DMS114 treated with DMSO at 0.1 percent for 48 hours (cell line): ENCODE data around the gene NANOG.
"Not testable (repeated sequence)": the region's sequence is repeated elsewhere in the genome, so short reads cannot be mapped to it uniquely, and the experiment has no call there.

Experiments
- DNase-seq: peaks from one replicate; lab custom pipeline; 2025; ENCODE audit not compliant: unreplicated experiment; lab: John Stamatoyannopoulos, UW

Gene NANOG

DNA sequence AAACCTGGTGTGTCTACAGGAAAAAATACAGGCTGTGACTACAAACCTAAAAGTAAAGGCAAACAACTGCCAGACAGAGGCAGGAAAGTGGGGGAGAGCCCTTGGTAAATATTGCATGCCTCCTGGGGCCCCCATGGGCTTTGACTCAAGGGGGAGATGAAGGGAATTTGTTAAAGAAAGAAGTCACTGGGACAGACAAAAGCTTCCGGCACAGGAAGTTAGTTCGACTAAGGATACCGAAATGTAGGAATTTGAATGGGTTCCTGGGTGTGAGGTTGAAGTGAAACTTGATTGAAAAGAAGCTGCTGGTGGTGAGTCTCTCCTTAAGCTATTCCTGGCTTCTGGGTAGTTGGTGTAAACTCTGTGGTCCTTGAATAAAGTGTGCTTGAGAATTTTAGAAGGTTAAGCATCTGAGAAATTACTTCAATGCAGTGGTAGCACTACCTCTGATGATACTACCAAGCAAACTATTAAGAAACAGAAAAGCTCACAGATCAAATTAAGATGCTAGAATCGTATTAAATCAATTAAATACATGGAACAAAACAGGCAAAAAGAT is 9.6 kb downstream of the NANOG start:
- DNase-seq = not testable (repeated sequence)

DNA sequence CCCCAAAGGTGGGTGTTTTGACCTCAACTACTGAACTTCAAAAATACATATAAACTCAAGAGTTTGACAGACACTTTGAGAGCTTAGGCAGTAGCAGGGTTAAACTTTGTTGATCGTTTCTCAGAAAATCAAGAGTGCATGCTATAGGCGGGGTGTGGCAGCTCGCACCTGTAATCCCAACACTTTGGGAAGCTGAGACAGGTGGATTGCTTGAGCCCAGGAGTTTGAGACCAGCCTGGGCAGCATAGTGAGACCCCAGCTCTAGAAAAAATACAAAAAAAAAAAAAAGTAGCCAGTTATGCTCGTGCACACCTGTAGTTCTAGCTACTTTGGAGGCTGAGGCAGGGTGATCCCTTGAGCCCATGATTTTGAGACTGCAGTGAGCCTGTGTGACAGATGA is 12.3 kb downstream of the NANOG start:
- no peak for DNase-seq

DNA sequence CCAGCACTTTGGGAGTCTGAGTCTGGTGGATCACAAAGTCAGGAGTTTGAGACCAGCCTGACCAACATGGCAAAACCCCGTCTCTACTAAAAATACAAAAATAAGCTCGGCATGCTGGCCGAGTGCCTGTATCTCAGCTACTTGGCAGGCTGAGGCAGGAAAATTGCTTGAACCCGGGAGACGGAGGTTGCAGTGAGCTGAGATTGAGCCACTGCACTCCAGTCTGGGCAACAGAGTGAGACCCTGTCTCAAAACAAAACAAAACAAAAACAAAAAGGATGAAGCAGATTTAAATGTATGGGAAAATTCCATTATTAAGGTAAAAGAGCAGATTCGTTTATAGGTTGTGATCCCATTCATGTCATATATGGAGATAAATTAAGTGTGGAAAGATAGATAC is 17.1 kb downstream of the NANOG start:
- not testable (repeated sequence) for DNase-seq

DNA sequence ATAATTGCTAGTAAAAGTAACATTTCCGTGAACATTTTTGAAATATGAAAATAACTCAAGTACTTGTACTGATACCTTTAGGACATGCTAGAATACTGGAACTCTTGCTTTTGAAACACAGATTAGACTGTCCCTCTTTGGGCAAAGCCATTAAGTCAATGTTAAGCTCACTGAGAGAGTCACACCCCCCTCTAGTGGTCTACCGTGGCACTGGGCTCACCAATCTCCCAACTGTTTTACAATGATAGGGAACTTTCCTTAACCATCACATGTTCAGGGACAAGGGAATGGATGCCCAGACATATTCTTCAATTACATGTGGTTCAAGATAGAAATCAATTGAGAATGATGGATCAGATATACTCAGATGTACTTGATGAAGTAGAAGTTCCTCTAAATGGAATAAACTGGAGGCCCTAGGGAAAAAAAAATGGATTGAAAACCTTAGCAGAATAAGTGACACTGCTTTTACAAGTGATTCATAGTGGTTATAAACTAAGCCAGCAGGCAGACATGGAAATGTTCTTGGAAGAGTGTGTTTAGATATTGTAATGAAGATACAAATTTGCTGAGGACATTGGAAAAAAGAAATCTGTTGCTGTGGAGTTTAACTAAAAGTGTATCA is 17.8 kb downstream of the NANOG start:
- DNase-seq = peak; percentile 72

DNA sequence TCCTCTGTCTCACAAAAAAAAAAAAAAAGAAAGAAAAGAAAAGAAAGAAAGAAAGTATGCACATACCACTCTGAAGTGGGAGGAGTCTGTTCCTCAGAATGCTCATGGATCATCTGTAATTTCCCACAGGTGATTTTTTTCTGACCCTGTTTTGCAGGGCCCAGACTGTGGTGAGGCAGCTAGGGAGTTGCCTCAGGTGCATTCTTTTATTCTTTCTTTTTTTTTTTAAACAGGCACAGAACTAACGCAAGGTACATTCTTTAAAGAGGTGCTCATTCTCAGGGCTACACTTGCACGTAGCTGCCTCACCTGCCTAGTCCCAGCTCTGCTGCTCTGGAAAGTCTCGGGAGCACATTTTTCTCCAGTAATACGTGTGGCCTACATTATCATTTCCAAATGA is 36.6 kb downstream of the NANOG start:
- DNase-seq = not testable (repeated sequence)

DNA sequence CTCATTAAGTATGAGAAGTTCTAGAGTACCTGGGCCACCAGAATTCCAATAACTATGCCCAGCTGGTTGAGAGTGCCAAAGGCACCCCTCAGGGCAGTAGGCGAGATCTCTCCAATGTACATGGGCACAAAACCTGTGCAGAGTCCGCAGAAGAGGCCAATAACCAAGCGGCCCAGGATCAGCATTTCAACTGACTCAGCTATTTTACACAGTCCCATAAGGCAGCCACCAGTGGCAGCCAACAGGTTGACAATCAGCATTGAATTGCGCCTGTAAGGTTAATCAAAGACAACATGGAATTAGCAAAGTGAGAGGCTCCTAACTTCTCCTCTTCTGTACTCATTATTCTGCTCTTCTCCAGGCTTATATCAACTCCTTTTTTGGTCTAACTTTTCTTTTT is 40.5 kb downstream of the NANOG start:
- not testable (repeated sequence) for DNase-seq

DNA sequence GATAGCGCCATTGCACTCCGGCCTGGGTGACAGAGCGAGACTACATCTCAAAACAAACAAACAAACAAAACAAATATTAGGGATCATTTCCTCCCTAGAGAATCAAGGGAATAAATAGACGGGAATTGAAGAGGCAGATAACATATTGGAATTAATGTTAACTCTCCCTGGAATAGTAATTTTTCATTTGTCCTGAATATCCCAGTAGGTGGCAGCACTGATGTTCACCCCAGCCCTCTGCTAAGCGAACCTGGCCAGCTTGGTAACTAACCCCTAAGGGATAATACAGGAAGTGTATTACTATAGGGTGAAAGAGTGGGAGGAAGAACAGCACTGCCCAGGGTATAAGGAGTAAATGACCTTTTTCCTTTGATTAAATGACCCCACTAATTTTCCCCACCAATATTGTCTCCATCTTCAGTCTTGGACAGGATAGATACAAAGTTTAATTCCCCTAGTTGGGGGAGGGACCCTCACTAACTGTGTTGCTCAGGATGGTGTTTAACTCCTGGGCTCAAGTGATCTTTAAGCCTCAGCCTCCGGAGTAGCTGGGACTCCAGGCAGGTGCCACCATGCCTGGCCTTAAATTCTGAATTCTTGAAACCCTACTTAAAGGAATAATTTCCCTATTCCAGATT is 43.0 kb downstream of the NANOG start:
- peak; percentile 19 for DNase-seq

DNA sequence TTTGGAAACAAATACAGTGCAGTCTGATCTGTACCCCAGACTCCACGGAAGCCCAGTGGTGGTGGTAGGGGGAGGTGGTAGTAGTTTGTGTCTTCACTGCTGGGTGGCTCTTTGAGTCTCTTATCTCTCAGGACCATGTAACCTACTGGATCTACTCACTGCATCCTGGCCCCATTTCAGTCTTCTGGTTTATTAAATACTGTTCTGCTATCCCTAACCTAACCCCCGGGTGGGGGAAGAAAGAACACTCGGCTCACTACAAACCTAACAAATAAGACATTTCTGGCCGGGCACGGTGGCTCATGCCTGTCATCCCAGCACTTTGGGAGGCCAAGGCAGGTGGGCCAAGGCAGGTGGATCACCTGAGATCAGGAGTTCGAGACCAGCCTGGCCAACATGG is 44.0 kb downstream of the NANOG start:
- DNase-seq = not testable (repeated sequence)

DNA sequence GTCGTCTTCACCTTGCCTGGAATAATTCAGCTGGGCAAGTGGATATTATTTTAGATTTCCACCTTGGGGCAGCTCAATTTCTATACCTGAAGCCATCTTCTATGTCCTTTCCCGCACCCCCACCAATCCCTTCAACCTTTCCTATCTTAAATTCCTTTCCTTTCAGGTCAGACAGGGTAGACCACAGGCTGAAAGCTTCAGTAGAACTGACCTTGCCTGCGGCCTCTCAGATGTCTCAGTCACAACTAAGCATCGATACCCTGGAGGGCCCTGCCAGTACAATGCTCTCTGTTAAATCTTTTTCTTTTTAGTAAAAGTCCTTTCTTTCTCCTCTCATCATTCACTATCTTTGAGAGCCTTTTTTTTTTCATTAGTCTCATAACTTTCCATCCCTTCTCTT is 44.6 kb downstream of the NANOG start:
- DNase-seq = no peak

DNA sequence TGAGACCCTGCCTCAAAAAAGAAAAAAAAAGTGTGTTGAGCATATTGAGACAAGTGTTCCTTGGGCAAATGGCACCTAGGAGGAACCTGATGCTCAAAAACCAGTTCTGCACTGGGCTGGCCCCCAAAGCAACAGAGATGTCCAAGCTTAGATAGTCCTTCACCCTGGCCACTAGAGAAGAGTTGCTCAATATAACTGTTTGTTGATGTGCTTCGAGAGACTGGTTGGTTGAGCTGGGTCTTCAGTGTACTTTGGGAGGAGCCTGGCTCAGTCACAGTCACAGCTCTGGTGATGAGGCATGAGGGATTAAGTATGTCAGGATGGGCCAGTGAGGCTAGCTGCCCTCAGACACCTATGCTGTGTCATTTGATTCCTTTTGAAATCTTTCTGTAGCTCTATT is 45.5 kb downstream of the NANOG start:
- DNase-seq = no peak

DNA sequence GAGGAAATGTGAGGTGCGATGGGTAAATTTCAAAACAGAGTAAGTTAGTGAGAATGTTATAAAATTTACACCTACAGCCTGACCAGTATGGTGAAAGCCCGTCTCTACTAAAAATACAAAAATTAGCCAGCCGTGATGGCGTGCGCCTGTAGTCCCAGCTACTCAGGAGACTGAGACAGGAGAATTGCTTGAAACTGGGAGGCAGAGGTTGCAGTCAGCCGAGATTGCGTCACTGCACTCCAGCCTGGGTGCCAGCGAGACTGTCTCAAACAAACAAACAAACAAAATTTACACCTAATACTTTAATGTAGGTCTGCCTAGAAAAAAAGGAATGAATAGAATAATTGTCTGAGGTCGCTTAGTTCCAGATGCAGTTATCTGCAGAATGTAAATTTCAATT is 45.9 kb downstream of the NANOG start:
- no peak for DNase-seq

DNA sequence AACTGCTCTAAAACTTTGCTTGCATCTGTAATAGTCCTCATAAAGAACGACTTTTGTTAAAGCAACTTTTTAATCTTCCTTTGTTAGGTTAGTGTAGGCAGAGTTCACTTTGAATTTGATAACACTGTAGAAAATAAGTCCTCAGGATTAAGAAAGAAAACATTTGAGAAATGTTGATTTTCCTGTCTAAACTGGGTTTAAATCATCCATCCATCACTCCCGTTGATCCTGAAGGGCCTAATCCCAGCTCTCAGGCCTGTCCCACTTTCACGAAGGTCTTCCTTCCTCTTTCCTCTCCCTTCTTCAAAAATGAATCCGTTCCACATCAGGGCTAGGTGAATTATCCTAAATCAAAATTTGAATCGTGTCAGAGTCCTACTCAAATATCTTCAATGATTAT is 46.6 kb downstream of the NANOG start:
- DNase-seq = no peak

DNA sequence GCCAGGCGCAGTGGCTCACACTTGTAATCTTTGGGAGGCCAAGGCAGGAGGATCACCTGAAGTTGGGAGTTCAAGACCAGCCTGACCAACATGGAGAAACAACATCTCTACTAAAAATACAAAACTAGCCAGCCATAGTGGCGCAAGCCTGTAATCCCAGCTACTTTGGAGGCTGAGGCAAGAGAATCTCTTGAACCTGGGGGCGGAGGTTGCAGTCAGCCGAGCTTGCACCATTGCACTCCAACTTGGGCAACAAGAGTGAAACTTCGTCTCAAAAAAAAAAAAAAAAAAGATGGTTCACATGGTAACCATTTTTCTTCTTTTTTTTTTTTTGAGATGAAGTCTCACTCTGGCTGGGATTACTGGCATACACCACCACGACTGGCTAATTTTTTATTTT is 48.2 kb downstream of the NANOG start:
- no peak for DNase-seq

DNA sequence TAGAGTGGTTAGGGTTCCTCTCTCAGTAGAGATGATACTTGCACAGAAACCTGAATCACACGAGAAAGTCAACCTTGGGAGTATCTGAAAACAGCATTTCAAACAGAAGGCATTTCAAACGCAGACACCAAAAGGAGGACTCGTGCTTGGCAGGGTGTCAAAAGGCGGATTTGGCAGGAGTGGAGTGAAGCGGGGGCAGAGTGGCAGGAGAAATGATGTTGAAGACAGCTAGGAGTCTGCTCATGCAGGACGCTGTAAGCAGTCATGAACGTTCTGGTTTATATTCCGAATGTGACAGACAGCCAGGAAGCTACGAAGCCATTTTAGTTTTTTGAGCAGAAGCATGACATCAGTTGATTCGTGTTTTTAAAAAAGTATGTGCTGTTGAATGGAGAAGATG is 50.0 kb downstream of the NANOG start:
- DNase-seq = not testable (repeated sequence)

DNA sequence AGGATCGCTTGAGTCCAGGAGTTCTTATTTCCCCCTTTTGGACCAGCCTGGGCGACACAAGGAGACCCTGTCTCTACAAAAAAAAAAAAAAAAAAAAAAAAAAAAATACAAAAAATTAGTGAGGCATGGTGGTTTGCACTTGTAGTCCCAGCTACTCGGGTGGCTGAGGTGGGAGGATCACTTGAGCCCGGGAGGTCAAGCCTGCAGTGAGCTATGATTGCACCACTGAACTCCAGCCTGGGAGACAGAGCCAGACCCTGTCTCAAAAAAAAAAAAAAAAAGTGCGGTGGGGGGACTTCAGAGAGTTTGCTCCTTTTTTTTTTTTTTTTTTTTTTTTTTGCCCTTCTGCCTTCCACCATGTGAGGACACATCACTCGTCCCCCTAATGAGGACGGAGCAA is 50.6 kb downstream of the NANOG start:
- not testable (repeated sequence) for DNase-seq

DNA sequence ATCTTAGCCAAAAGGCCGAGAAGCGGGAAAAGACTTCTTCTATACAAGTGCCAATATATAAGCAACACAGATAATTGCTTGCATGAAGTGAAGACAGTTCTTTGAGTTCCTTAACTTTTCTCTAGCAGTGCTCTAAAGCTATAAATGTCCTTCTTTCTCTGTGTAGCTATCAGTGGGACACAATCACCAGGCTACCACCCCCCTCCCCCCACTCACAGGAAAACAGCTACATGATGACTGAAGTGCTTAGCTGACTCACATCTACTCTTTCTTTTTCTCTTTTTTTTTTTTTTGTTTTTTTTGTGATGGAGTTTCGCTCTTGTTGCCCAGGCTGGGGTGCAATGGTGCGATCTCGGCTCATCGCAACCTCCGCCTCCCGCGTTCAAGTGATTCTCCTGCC is 53.2 kb downstream of the NANOG start:
- DNase-seq = not testable (repeated sequence)

DNA sequence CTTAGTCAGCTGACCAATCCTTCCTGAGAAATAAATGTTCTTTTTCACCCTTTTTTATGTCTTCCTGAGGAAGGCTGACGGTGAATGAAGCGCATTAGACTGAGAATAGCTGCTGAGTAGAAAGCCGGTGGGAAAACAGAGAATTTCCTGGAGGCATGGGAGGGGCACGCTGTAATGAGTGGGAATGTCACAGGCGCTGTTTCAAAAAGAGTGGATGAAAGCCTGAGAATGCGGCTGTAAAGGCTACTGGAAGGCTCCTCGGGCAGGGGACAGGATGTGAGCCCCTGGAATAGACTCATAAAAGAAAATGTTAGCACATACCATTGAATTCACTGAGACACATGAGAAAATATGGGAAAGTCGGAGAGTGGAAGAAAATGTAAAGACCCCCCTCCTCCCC is 53.9 kb downstream of the NANOG start:
- DNase-seq = not testable (repeated sequence)

DNA sequence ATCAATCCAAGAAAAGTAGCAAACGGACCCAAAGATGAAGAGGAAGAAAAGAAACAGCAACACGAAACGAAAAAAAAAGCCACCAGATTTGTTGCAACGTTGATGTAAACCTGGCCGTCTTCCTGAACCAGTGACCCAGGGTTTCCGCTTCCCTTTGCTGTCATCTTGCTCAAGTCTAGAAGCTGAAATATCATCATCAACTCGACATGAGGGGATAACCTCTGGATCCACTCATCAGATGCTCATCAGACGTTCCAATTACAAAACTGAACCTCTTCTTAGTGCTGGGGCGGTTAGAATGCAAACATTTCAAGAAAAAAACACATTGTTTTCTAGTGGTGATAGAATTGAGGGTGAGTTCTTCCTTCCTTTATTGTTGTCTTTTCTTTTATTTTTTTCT is 54.4 kb downstream of the NANOG start:
- DNase-seq = not testable (repeated sequence)

DNA sequence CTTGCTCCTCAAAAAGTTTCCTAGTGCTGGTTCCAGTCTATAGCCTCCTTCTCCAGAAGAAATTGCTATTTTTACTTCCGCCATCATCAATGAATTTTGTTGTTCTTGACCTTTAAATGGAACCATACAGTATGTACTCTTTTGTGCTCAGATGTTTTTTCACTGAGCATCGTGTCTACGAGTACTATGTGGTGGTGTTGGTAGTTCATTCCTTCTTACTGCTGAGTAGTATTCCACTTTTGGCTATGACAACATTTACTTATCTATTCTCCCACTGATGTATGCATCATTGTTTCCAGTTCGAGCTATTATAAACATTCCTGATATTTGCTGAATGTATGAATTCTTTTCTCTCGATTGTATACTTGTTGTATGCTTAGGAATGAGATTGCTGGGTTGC is 54.9 kb downstream of the NANOG start:
- no peak for DNase-seq

DNA sequence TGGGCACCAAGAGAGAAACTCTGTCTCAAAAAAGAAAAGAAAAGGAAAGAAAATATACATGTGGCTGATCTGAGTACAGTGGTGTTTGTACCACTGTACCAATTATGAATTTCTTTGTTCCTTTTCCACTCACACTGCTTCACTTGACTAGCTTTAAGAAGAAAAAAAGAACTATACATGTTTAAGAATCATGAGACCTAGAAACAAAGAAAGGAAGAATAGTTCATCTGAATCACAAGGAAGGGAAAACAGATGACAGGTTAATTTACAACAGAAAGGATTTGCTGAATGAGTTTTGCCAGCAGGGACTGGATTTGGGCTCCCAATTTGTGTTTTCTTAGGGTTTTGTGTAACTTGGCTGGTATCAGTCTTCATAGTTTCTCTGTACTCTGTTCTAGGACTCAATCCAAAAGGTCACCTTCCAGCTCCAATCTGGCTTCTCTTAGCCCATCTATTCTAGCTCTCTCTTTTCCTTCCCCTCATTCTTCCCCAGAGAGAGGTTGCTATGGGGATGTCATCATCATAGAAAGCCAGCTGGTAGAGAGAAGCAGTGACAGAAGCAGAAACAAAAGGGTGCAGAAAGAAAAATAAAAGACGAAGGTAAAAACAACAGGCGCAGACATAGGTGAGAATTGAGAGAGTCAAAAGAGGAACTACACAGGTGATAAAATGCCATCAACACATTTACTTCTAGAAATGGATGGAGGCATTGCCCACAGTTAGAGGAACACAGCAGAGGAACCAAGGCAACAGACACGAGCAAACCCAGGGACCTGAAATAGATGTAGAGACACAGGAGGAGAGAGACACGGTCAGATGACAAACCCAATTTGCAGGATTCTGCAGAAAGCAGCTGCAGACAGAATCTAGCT is 58.3 kb downstream of the NANOG start:
- DNase-seq = not testable (repeated sequence)

DNA sequence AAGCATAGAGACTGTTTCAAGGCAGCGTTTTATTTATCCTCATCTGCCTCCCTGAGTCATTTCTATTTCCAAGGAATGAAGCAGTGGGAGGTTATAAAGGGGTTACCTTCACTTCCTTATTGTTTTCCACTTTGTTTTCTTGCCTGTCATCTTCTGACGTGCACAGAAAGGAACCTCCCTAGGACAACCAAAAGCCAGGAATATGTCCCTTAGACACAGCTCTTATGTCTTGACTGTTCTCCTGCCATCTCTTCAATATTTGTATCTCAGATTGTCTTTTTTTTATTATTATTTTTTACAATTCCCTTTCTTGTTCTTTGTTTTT is 58.9 kb downstream of the NANOG start:
- not testable (repeated sequence) for DNase-seq
